GM19351 (cell line): Measurements from ENCODE around the gene PDE1C.

Source experiments
- ATAC-seq: cut with Tn5 transposase; IDR thresholded peaks from one replicate; pipeline ENCODE4 v1.9.1; 2021; ENCODE audit warnings: mild to moderate bottlenecking, moderate library complexity; ENCODE audit not compliant: unreplicated experiment

Gene PDE1C

DNA sequence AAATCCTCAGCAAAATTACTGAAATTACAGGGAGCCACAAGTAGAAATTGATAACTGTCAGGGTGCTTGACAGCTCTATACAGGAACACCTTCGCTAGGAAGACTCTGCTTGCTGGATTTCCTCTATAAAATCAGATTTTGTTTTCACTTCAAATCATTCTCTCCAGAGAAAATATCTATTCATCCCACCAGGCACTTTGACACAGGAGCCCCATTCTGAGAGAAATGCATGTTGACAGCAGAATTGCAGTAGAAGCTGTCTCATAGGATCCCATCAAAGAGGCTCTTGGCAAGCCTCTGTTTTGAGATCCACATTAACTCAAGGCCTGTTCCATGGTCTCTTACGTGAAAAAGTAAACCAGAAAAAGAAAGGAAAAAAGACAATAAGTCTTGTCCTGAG is 116.8 kb downstream of the PDE1C start:
- ATAC-seq = no peak

DNA sequence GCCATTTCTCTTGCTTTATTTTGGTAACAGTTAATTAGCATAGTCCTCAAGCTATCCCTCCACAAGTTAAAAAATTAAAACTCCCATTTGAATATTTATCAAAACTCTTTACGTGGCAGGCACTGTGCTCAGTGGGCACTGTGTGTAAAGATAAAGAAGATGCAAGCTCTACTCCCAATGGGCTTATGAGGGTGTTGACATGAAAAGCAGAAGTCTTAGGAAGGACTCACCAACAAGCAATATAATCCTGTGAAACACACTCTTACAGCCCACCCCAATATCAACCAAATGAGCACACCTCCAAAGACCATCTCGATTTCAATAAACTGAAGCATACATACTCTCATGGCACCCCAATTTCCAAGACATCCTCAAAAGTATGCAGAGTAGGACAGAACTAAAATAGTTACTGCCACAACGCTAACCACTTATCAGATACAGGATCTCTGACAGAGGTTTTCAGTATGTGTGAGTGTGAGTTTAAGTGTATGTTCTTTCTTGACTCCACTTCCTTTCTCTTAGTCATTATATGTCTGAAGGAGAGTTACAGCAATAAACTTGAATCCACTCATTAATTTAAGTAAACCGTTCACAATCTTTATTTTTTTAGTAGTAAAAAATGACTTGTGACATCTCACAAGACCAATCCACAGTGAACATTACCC is 120.0 kb downstream of the PDE1C start:
- ATAC-seq = no peak

DNA sequence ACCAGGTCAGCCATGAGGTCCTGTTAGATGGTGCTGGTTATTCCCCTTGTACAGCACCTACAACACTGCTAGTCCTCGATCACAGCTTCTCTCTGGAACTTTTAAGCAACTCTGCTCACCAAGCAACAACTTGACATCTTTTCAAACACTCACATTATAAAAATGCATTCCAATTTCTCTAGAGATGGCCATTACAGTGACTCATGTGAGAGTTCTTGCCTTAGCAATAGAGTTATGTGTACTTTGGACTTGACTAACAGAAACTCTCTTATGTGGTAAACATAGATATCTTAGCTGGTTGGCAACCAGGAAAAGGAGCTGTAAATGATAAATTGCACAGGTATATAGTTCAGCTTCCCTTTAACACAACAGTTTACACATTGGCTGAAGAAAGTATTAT is 122.2 kb downstream of the PDE1C start:
- no peak for ATAC-seq

DNA sequence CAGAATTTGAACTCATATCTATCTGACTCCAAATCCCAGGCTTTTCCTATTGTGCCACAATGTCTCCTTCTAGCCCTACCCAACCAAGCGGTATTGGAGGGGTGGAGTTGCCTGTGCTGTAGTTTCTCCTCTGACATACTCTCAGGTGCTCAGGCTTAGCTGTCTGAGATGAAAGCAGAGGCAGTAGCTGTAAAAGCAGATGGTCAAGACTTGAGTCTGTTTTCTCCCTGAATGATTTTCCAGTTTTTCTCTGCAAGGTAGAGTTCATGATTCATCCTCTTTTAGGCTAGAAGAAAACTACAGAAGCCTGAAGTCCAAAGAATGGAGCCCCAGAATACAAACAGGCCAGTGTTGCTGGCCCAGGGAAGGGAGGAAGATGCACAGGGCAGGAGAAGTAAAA is 130.0 kb downstream of the PDE1C start:
- no peak for ATAC-seq

DNA sequence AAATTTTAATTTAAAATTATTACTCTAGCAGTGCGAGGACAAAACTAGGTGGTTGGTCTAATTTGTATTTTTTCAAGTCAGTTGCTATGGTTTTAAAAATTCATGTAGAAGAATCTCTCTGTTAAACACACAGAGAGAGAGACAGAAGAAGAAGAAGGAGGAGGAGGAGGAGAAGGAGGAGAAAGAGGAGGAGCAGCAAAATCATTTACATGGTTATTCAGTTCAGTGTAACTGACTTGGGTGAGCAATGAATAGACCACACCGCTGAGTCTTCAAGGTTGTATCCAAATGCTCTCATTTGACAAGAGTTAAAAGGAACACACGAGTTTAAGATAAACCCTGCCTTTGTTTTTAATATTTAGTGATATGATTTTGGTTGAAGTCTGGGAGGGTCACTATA is 131.1 kb downstream of the PDE1C start:
- ATAC-seq = no peak

DNA sequence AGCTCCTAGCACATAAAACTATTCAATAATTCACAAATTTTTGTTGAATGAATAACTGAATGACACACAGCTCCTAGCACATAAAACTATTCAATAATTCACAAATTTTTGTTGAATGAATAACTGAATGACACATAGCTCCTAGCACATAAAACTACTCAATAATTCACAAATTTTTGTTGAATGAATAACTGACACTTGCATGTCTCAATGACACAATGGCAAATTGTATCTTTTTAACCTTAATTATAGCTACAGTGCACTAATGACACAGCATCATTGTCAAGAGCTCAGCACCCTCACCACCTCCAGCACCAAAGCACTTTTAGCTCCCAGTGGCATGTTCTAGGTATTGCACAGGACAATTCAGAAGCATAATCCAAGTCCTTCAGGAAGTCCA is 131.6 kb downstream of the PDE1C start:
- no peak for ATAC-seq

DNA sequence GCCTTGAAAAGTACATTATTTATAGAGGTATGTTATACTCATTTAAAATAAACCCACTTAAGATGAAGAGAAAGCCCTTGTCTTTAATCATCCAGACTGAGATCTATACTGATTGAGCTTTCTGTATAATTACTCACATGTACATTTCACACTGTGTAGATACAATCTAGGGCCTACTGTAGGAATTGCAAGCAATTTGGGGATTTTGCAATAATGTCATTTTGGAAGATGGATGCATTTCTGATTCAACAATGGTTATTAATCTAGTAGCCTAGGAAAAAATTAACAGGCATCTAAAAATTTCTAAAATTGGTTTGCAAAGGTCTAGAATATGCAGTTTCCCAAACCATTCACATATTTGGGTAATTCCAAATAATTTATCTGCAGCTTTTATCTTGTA is 132.2 kb downstream of the PDE1C start:
- no peak for ATAC-seq

DNA sequence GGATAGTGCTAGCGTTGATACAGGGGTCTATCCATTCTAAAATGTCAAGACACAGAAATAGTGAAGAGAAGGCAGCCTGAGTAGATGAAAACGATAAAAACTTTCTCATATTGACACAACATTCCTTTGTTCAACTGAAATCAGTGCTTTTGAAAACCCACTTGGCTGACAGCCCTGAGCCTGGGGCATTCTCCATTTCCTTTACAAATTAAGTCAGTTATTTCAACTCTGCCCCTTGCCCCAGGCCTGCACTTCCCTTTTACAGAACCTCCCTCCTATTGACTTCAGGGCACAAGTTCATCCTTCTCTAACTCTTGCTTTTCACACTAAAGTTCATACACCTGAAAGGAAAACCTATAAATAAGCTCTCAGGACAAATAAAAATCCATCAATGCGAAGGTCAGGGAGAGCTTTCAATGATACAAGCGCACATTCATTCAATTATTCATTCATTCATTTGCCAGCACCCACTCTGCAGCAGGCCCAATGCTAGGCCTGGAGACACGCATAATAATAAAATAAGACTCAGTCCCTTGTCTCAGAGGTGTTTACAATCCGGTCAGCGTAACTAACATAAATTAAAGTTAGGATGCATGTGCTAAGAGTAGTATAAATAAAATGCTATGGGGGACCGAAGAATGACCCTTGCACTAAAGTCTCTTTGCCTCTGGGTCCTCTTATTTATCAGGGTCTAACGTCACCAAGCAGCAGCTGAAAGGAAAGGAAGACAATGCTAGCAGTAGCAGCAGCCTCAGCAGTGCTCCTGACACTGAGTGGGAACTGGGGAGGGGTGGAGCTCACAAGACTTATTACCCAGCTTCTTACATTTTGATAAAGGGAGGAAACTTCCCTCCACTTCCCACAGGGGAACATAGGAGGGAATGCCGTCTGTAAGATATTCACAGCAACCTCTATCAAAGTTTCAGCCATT is 134.8 kb downstream of the PDE1C start:
- no peak for ATAC-seq

DNA sequence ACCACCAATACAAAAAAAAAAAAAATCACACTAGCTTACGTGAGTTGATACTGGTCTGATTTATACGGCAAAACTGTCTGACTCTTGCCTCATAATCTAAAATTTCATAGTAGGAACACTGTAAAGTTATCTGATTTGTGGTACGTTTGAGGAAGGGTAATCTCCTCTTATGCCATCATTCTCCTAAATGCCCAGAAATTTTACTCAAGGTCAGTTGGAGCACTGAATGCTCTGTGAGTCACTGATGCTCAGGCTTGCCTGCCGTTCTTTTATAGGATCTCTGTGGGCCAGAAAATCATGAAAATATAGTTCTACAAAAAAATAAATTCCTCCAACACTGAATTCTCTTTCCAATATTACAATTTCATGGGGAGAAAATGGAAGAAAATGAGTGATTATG is 135.7 kb downstream of the PDE1C start:
- no peak for ATAC-seq

DNA sequence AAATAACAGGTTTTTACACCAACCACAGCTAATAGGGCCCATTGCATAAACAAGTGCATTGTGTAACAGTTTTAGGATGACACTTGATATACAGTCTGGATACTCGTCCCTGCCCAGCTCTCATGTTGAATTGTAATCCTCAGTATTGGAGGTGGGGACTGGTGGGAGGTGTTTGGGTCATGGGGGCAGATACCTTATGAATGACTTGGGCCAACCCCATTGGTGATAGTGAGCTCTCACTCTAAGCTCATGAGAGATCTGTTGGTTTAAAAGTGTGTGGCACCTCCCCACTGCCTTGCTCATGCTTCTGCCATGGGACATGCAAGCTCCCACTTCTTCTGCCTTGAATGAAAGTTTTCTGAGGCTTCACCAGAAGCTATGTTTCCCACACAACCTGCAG is 136.7 kb downstream of the PDE1C start:
- ATAC-seq = no peak

DNA sequence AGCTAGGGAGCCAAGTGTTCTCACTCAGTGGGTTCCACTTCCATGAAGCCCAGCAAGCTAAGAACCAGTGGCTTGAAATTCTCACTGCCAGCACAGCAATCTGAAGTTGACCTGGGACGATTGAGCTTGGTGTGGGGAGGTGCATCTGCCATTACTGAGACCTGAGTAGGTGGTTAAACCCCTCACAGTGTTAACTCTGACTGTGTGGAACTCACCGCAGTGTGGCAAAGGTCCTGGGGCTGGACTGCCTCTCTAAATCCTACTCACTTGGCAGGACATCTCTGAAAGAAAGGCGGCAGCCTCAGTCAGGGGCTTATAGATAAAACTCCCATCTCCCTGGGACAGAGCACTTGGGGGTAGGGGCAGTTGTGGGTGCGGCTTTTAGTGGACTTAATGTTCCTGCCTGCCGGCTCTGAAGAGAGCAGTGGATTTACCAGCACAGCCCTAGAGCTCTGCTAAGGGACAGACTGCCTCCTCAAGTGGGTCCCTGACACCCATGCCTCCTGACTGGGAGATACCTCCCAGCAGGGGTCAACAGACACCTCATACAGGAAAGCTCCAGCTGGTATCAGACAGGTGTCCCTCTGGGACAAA is 143.1 kb downstream of the PDE1C start:
- no peak for ATAC-seq

DNA sequence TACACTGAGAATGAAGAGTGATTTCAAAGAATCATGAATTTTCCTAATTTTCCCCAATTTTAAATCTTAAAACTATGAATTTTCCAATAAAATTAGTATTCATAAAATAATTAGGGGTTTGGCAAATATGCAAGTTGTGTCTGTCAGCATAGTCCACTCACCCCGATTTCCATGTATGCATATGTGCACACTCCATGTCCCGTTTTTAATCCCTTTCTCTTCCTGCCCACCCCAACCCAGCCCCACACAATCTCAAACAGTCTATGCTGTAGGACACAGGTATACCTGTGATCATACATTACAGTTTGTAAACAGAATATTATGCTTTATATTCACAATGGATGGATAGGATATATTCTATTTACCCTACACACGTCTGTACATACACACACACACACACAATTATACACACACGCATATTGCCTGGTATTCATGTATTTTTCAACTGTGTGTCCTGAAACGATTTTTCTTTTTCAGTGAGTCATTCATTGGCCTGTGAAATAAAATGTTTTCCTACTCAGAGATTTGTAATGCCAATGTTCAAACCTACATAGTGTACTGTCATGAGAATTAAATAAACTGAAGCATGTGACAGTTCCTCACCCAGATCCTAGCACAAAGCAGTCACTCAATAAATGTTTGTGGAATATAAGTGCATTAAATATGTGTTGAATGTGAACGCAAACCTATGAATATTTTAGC is 144.3 kb downstream of the PDE1C start:
- no peak for ATAC-seq

DNA sequence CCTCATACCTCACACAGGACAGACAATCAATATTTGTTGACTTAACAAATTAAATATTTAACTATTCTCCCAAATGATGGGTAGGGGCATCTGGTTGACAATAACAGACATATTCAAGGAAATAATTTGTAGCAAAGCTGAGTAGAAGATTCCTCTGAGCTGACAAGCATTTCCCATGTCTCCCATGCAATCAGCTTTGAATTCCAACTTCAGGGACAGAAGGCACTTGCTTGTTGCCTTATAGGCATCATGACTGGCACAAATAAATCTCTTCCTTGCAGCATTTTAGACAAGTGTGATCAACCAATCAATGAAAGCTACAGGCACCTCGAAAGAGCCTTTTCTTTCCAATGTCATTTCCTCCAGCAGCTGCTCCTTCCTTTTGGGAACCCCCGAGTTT is 146.0 kb downstream of the PDE1C start:
- no peak for ATAC-seq

DNA sequence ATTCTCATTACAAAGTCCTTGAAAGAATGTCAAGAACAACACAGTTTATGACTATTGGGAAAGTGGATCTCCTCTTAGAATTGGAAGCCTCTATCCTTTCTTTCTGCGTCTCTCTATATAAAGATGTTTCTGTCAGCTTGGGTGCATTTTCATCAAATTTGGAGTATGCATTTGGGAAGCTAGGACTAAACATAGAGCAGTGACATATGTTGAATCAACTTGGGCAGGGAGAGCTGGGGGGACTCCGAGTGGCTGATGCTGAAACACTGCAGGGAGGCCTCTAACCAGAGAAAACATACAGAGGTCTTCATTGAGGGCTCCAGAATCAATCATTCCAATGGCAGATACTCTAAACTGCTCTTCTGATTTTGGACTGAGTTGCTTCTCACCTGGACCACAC is 147.4 kb downstream of the PDE1C start:
- no peak for ATAC-seq

DNA sequence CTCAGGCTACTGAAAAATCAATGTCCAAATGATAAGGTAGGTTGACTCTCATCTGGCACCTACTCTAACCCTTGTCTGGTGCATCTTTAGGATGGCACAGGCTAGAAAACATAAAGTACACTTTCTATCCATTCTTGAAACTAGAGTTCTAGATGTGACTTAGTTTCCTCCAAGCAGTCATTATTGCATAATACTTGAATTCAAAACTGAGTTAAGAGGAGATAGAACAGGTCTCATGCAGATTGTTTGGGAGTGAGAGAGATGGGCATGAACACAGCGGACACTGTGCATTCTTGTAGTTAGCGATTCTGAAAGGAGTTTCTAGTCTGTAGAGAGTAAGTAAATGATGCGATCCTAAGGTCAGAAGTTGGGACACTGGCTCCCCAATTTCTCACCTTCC is 149.2 kb downstream of the PDE1C start:
- ATAC-seq = no peak

DNA sequence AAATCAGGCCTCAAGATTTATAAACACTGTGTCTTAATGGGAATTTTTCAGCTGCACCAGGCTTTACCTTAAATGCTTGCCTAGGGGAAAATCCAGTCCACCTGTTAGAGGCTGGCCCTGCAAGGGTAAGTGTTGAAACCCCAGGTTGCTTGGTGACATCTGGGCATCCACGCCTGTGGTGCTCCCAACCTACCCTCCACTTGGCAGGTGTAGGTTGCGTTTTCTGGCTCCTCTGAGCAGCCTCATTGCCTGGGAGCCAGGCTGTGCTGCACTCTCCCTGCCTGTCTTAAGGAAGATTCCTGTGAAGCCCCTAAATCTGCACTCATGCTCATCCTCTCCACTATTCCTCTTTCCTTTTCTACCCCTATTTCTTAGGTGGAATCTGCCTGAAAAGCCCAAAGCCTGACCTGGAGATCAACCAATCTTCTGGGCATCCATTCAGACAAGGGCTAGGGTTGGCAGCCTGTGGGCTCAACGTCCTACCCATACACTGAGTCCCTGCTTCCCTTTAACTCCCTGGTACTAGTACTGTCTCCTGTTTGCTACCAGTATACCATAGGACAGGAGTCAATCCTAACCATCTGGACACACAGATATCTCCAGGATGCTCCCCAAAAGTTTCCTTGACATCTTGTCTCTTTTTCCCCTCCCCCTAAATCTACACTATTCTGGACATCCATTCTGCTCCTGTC is 150.4 kb downstream of the PDE1C start:
- no peak for ATAC-seq

DNA sequence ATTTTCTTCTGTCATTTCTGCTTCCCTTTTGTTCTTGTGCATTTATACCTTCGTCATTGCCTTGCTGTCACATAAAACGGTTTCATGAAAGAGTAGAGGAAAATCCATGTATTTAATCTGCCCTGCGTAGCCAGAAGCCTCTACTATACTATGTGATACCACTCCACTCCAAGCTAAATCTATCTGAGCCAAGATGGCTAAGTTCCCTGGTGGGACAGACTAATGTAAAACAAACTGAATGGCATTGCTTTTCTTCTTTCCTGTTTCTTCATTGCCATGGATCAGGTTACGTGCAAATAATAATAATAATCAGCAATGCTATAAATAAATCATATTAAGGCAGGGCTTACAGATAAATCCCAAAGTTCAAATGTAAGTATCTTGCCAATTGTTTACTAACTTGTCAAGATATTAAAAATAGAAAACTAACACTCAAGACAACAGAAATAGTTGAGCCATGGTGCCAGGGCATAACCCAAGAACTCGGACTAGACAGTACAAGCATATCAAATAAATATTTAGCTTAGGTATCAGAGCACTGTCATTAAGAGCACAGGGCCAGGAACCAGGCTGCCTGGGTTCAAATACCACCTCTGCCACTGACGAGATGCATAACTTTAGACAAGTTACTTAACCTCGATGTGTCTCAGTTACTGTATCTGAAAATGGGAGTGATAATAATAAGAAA is 151.4 kb downstream of the PDE1C start:
- no peak for ATAC-seq

DNA sequence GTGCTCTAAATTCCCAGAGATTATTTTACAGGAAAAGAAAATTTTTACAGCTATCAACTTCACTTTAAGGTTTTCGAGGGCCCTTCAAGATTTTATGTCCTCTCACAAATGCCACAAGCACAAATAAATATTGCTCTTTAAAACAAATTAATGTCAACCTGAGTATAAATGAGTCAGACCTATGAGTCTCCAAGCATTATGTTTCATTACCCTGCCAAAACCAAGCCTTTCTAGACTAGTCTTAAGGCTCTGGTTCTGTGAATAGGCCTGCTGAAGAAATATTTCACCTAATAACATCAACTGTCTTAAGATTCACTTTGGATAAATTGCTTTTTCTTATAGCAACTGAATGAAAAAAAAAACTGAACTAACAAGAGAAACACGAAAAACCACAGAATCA is 153.0 kb downstream of the PDE1C start:
- no peak for ATAC-seq

DNA sequence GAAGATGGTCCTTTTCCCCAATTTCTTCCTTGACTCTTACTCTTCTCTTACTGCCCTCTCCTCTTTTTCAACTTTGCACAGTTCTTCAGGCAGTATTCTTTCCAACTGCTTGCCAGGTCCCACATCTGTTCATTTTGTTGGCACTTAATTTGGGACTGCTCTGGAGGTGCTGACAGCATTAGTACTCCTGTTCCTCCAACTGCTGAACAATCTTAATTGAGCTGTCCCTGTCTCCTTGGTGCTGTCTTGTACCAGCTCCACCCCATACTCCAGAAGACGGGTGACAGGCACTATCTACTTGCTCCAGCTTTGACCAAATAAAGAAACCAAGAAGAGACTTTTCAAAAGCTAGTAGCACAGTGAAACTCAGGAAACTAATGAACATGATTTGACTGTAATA is 160.0 kb downstream of the PDE1C start:
- no peak for ATAC-seq

DNA sequence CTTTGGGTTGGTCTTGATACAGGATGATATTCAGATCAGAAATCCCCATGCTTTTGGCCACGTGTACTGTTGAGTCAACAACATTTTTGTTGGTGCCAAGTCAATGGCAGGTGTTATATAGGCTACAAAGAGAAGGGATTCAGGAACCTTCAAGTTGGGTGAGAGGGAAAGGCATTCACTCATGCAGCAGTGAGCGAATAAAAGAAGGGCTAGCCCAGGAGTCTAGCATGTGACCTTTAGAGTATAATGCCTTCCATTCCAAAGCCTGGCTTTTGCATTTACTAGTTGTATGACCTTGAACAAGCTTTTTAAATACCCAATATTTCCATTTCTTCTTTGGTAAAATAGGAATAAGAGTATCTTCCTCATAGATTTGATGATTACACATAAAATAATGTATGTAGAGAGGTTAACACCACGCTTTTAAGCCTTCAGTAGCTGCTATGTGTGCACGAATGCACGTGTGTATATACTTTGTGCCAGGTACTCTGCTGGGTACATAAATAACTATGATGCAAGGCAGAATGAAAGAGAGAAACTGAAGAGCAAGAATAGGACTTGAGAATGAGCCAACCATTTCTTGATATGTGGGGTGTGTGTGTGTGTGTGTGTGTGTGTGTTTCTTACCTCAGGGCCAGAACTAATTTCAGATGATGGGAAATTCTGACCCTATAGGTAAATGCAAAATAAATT is 163.6 kb downstream of the PDE1C start:
- ATAC-seq = no peak
